ENCODE results near the gene ATP6V1D.
"Not testable (repeated sequence)": the region's sequence is repeated elsewhere in the genome, so short reads cannot be mapped to it uniquely, and the experiment has no call there.

Gene ATP6V1D

GRCh38 chr14:67352055-67352454, 7.5 kb downstream of the ATP6V1D start:
- TF ChIP-seq NFRKB (IDR thresholded peaks at IDR 0.05) (no peak), BHLHE40 (IDR thresholded peaks at IDR 0.05; ENCODE audit: borderline replicate concordance) (no peak), HDGF (IDR thresholded peaks at IDR 0.05; ENCODE audit: borderline replicate concordance) (no peak), ARNT (IDR thresholded peaks at IDR 0.05) (no peak), FOXM1 (IDR thresholded peaks at IDR 0.05; ENCODE audit: borderline replicate concordance) (no peak), PKNOX1 (IDR thresholded peaks at IDR 0.05) (no peak), L3MBTL2 (conservative IDR thresholded peaks at IDR 0.05) (no peak), ELF4 (IDR thresholded peaks at IDR 0.05) (no peak), SUZ12 (IDR thresholded peaks at IDR 0.05) (no peak)
- POLR2A ChIA-PET: no interaction called here
- CTCF ChIA-PET: no interaction called here
- no peak for DNase-seq (ENCODE audit: extremely low spot score)

DNA sequence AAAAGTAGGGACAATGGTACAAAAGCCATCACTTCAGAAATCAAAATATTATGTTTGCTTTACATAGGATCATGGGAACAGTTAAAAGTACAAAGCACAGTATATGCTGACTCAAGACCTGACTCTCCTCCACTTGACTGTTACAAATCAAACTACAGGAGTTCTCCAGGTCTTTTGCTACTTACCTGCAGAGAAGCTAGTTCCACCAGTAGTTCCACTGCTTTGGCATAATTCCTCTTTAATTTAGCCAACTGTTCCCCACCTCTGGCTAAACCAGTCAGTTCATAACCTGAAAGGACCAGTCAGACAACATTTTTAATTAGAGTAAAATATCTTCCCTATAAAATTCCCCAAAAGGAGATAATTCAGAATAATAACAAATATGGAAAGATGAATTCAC, 14.0 kb downstream of the ATP6V1D start:
- ChIA-PET CTCF (no interaction called here), POLR2A (no interaction called here)
- TF ChIP-seq FOXK2 (IDR thresholded peaks at IDR 0.05) (no peak), ELF4 (IDR thresholded peaks at IDR 0.05) (no peak), SUZ12 (IDR thresholded peaks at IDR 0.05) (no peak), L3MBTL2 (conservative IDR thresholded peaks at IDR 0.05) (no peak), NFRKB (IDR thresholded peaks at IDR 0.05) (no peak), CTBP1 (IDR thresholded peaks at IDR 0.05; ENCODE audit: borderline replicate concordance) (no peak), ARNT (IDR thresholded peaks at IDR 0.05) (no peak), FOXM1 (IDR thresholded peaks at IDR 0.05; ENCODE audit: borderline replicate concordance) (no peak), ZNF384 (IDR thresholded peaks at IDR 0.05) (no peak), PKNOX1 (IDR thresholded peaks at IDR 0.05) (no peak), FOXA1 (IDR thresholded peaks at IDR 0.05) (no peak), SP1 (IDR thresholded peaks at IDR 0.05) (no peak), LEF1 (IDR thresholded peaks at IDR 0.05; ENCODE audit: borderline replicate concordance) (no peak), TARDBP (IDR thresholded peaks at IDR 0.05) (no peak)
- no peak for DNase-seq (ENCODE audit: extremely low spot score)

DNA sequence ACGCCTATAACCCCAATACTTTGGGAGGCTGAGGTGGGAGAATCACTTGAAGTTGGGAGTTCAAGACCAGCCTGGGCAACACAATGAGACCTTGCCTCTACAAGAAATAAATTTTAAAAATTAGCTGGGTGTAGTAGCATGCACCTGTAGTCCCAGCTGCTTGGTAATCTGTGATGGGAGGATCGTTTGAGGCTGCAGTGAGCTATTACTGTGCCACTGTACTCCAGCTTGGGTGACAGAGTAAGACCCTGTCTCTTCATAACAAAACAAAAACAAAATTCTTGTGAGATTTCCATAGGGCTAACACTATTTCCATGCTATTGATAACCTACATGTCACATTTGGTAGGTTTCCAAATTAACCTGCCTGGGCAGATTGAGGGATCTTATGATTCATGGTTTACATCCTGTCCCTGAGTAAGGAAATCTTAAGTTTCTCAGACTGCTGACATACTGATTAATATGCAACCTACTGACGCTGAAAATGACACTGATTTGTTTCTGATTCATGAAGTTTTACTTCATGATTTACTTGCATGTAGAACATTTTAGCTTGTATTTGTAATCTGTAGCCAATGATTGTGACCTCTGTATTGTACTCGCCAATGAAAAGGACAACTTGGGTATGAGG, 15.9 kb downstream of the ATP6V1D start:
- CTCF ChIA-PET: no interaction called here
- POLR2A ChIA-PET: no interaction called here
- no peak for DNase-seq (ENCODE audit: extremely low spot score)
- no peak for TF ChIP-seq CTBP1 (IDR thresholded peaks at IDR 0.05; ENCODE audit: borderline replicate concordance)
- TF ChIP-seq L3MBTL2 (conservative IDR thresholded peaks at IDR 0.05): no peak
- TF ChIP-seq FOXK2 (IDR thresholded peaks at IDR 0.05): no peak
- no peak for TF ChIP-seq TARDBP (IDR thresholded peaks at IDR 0.05)
- TF ChIP-seq BHLHE40 (IDR thresholded peaks at IDR 0.05; ENCODE audit: borderline replicate concordance): no peak
- no peak for TF ChIP-seq NFRKB (IDR thresholded peaks at IDR 0.05)
- no peak for TF ChIP-seq ARNT (IDR thresholded peaks at IDR 0.05)
- TF ChIP-seq LEF1 (IDR thresholded peaks at IDR 0.05; ENCODE audit: borderline replicate concordance): no peak
- no peak for TF ChIP-seq ELF4 (IDR thresholded peaks at IDR 0.05)
- no peak for TF ChIP-seq HDGF (IDR thresholded peaks at IDR 0.05; ENCODE audit: borderline replicate concordance)
- TF ChIP-seq PKNOX1 (IDR thresholded peaks at IDR 0.05): no peak
- TF ChIP-seq FOXA1 (IDR thresholded peaks at IDR 0.05): no peak

DNA sequence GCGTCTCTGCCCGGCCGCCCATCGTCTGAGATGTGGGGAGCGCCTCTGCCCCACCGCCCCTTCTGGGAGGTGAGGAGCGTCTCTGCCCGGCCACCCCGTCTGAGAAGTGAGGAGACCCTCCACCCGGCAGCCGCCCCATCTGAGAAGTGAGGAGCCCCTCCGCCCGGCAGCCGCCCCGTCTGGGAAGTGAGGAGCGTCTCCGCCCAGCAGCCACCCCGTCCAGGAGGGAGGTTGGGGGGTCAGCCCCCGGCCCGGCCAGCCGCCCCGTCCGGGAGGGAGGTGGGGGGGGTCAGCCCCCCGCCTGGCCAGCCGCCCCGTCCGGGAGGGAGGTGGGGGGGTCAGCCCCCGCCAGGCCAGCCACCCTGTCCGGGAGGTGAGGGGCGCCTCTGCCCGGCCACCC, 18.4 kb downstream of the ATP6V1D start:
- CTCF ChIA-PET; DNase-seq (ENCODE audit: extremely low spot score); POLR2A ChIA-PET: not testable (repeated sequence)

DNA sequence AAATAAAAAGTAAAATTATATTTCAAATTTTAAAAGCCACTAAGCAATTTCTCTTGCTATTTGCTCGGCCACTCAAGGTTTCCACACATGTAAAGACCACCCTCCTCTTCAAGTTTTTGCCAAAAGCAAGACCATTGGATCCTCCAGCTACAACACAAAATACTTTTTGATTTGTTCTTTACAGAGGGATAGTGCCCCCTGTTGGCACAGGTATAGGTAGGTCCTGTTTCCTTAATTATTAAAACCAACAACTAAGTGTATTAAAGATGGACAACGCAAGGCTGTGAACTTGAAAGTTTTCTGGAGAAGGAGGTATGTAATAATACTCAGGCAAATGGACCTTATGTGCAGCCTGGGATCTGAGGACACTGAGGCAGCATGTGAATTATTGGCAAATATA, 23.8 kb downstream of the ATP6V1D start:
- no peak for DNase-seq (ENCODE audit: extremely low spot score)
- CTCF ChIA-PET: no interaction called here
- TF ChIP-seq FOXM1 (IDR thresholded peaks at IDR 0.05; ENCODE audit: borderline replicate concordance): no peak
- no peak for TF ChIP-seq HDGF (IDR thresholded peaks at IDR 0.05; ENCODE audit: borderline replicate concordance)
- POLR2A ChIA-PET: no interaction called here

- TF ChIP-seq PKNOX1 (IDR thresholded peaks at IDR 0.05): no peak
- TF ChIP-seq LEF1 (IDR thresholded peaks at IDR 0.05; ENCODE audit: borderline replicate concordance): no peak
- TF ChIP-seq FOXK2 (IDR thresholded peaks at IDR 0.05): no peak
- TF ChIP-seq FOXM1 (IDR thresholded peaks at IDR 0.05; ENCODE audit: borderline replicate concordance): no peak
- TF ChIP-seq ZNF384 (IDR thresholded peaks at IDR 0.05): no peak
- TF ChIP-seq TARDBP (IDR thresholded peaks at IDR 0.05): no peak
- no peak for TF ChIP-seq ELF4 (IDR thresholded peaks at IDR 0.05)
- no peak for TF ChIP-seq NFRKB (IDR thresholded peaks at IDR 0.05)
- no peak for TF ChIP-seq ARNT (IDR thresholded peaks at IDR 0.05)
- no peak for TF ChIP-seq SP1 (IDR thresholded peaks at IDR 0.05)
- TF ChIP-seq FOXA1 (IDR thresholded peaks at IDR 0.05): no peak
- TF ChIP-seq CTBP1 (IDR thresholded peaks at IDR 0.05; ENCODE audit: borderline replicate concordance): no peak
- TF ChIP-seq L3MBTL2 (conservative IDR thresholded peaks at IDR 0.05): no peak
- TF ChIP-seq SUZ12 (IDR thresholded peaks at IDR 0.05): no peak
- no peak for TF ChIP-seq HDGF (IDR thresholded peaks at IDR 0.05; ENCODE audit: borderline replicate concordance)
- TF ChIP-seq BHLHE40 (IDR thresholded peaks at IDR 0.05; ENCODE audit: borderline replicate concordance): no peak
- CTCF ChIA-PET: interaction anchor here (0.6 kb wide), 1 partner anchor 48 kb away, joined by 7 read pairs; no protein-coding TSS in a partner anchor
- POLR2A ChIA-PET: no interaction called here
Measured at GRCh38 chr14:67332468-67332867, 27.1 kb downstream of the ATP6V1D start.

More at GRCh38 chr14:67332468-67332867, 27.1 kb downstream of the ATP6V1D start:
- DNase-seq (ENCODE audit: extremely low spot score): no peak
